Hepatocyte (in vitro differentiated cells): Measurements from ENCODE around the gene LDLRAD3. TPM values are rescaled to one million over a fixed set of nuclear protein-coding genes. Genes with fewer than 3 reads are reported as not detected.

Experiments
- DNase-seq: peaks from one replicate; pipeline ENCODE4 v3.0.0-alpha.2; 2016; ENCODE audit warnings: low spot score
- H2AFZ ChIP-seq: fragments of 200-600 bp; sonication (generic); 2 replicates; pipeline ENCODE4 v1.6.0; 2016; ENCODE audit warnings: antibody characterized with exemption, mild to moderate bottlenecking
- H3K27ac ChIP-seq: fragments of 200-600 bp; sonication (generic); 2 replicates; pipeline ENCODE4 v1.5.1; 2016; ENCODE audit warnings: mild to moderate bottlenecking
- H3K27me3 ChIP-seq: fragments of 200-600 bp; sonication (generic); 2 replicates; pipeline ENCODE4 v1.6.1; 2016
- H3K36me3 ChIP-seq: fragments of 200-600 bp; sonication (generic); replicated peaks from 2 replicates; pipeline ENCODE4 v1.5.1; 2016; ENCODE audit warnings: low read depth; ENCODE audit not compliant: insufficient read depth
- H3K4me1 ChIP-seq: fragments of 200-600 bp; sonication (generic); 2 replicates; pipeline ENCODE4 v1.5.1; 2016; ENCODE audit warnings: mild to moderate bottlenecking, moderate library complexity; ENCODE audit not compliant: insufficient read depth
- H3K4me2 ChIP-seq: fragments of 200-600 bp; sonication (generic); 2 replicates; pipeline ENCODE4 v1.6.0; 2016
- H3K4me3 ChIP-seq: fragments of 200-600 bp; sonication (generic); 2 replicates; pipeline ENCODE4 v1.5.1; 2016; ENCODE audit warnings: mild to moderate bottlenecking
- H3K79me2 ChIP-seq: fragments of 200-600 bp; sonication (generic); 2 replicates; pipeline ENCODE4 v1.6.0; 2017; ENCODE audit warnings: mild to moderate bottlenecking
- H3K9me2 ChIP-seq: fragments of 200-600 bp; sonication (generic); replicated peaks from 2 replicates; pipeline ENCODE4 v1.6.0; 2017; ENCODE audit warnings: mild to moderate bottlenecking; ENCODE audit not compliant: insufficient read depth
- H3K9me3 ChIP-seq: fragments of 200-600 bp; sonication (generic); 2 replicates; pipeline ENCODE4 v1.5.1; 2016; ENCODE audit warnings: low read depth, mild to moderate bottlenecking
- H4K20me1 ChIP-seq: fragments of 200-600 bp; sonication (generic); 2 replicates; pipeline ENCODE4 v1.6.0; 2016; ENCODE audit warnings: mild to moderate bottlenecking; ENCODE audit not compliant: insufficient read depth, poor library complexity, severe bottlenecking
- CTCF ChIP-seq: fragments of 200-600 bp; sonication (generic); IDR thresholded peaks from 2 replicates; pipeline ENCODE4 v1.5.1; 2016; ENCODE audit warnings: antibody characterized with exemption, mild to moderate bottlenecking; ENCODE audit not compliant: poor library complexity
- EZH2 ChIP-seq: fragments of 200-600 bp; sonication (generic); IDR thresholded peaks from 2 replicates; pipeline ENCODE4 v1.6.1; 2016; ENCODE audit warnings: antibody characterized with exemption, mild to moderate bottlenecking, borderline replicate concordance
- EZH2phosphoT487 ChIP-seq: fragments of 200-600 bp; sonication (generic); IDR thresholded peaks from one replicate; pipeline ENCODE4 v1.6.1; 2018; ENCODE audit warnings: antibody characterized with exemption, mild to moderate bottlenecking, low read depth, moderate library complexity; ENCODE audit not compliant: unreplicated experiment, severe bottlenecking
- WGBS: methylation state at CpG from one replicate; pipeline ENCODE4 v1.1.6; 2016; ENCODE audit warnings: low lambda C conversion rate; ENCODE audit errors: missing lambda C conversion rate; 5-methylcytosine and 5-hydroxymethylcytosine counted together
- polyA plus RNA-seq: library from polyadenylated mRNA; unstranded; fragments of >200 nt; fragmentation: Nextera tagmentation; extraction: Ambion mirVana; gene quantifications from 2 replicates; pipeline ENCODE4 v1.2.1, GENCODE V29; 2016
- total RNA-seq: library from RNA; depleted of rRNA; stranded (reverse); fragments of >200 nt; gene quantifications from 2 replicates; pipeline ENCODE4 v1.2.3, GENCODE V29; 2014

The LDLRAD3 gene
- total and polyA plus RNA-seq, 2 experiments from 2014 or later: 12.2 TPM

- Histone ChIP-seq H3K9me2 (no peaks in the 10 kb centered on the region), H3K27me3 (no peaks in the 10 kb centered on the region), H3K36me3 (no peaks in the 10 kb centered on the region), H3K79me2 (peaks cover 41% of the 10 kb centered on the region), H3K27ac (no peak overlapping the region), H3K4me2 (no peak overlapping the region), H3K4me1 (no peaks in the 10 kb centered on the region), H3K4me3 (no peak overlapping the region), H3K9me3 (no peaks in the 10 kb centered on the region), H2AFZ (no peak overlapping the region), H4K20me1 (no peaks in the 10 kb centered on the region)
- TF ChIP-seq EZH2: no peak
- TF ChIP-seq CTCF: no peak
- TF ChIP-seq EZH2phosphoT487: no peak
- WGBS: 92% methylated on average over 8 of the region's 8 CpGs
- no peak for DNase-seq
Observed at GRCh38 chr11:35962369-35963138, 18.7 kb downstream of the LDLRAD3 start.

GRCh38 chr11:35963911-35964310, 20.0 kb downstream of the LDLRAD3 start:
- peaks cover 3% of the 10 kb centered on the region for H3K4me1 ChIP-seq
- no peak overlapping the region for H3K4me3 ChIP-seq
- no peaks in the 10 kb centered on the region for H4K20me1 ChIP-seq
- H3K27me3 ChIP-seq: no peaks in the 10 kb centered on the region
- H3K27ac ChIP-seq: no peak overlapping the region
- 98% methylated on average over 3 of the region's 3 CpGs for WGBS
- no peaks in the 10 kb centered on the region for H3K36me3 ChIP-seq
- TF ChIP-seq CTCF: no peak
- TF ChIP-seq EZH2phosphoT487: no peak
- H3K9me2 ChIP-seq: no peaks in the 10 kb centered on the region
- no peak for DNase-seq
- no peak overlapping the region for H2AFZ ChIP-seq
- no peak overlapping the region for H3K4me2 ChIP-seq
- H3K79me2 ChIP-seq: peaks cover 37% of the 10 kb centered on the region
- H3K9me3 ChIP-seq: no peaks in the 10 kb centered on the region

GRCh38 chr11:35964841-35965240, 21.0 kb downstream of the LDLRAD3 start:
- no peak for TF ChIP-seq EZH2
- TF ChIP-seq CTCF: no peak
- no peak for TF ChIP-seq EZH2phosphoT487
- Histone ChIP-seq H3K79me2 (peaks cover 34% of the 10 kb centered on the region), H4K20me1 (no peaks in the 10 kb centered on the region), H3K4me1 (peaks cover 12% of the 10 kb centered on the region), H3K9me2 (no peaks in the 10 kb centered on the region), H3K4me3 (no peak overlapping the region), H3K27me3 (no peaks in the 10 kb centered on the region), H3K4me2 (no peak overlapping the region), H3K27ac (no peak overlapping the region), H3K36me3 (no peaks in the 10 kb centered on the region), H3K9me3 (no peaks in the 10 kb centered on the region), H2AFZ (no peak overlapping the region)
- no peak for DNase-seq
- WGBS: 84% methylated on average over 2 of the region's 2 CpGs
